ENCODE data around the gene PDE6D. TPM values are rescaled to one million over a fixed set of nuclear protein-coding genes. Genes with fewer than 3 reads are reported as not detected.

The PDE6D gene
- total and polyA plus RNA-seq, 2 of the 13 experiments (the other 11 are each of a cell fraction or from before 2014, with no cell fraction given) = 14.1 to 23.2 TPM

DNA sequence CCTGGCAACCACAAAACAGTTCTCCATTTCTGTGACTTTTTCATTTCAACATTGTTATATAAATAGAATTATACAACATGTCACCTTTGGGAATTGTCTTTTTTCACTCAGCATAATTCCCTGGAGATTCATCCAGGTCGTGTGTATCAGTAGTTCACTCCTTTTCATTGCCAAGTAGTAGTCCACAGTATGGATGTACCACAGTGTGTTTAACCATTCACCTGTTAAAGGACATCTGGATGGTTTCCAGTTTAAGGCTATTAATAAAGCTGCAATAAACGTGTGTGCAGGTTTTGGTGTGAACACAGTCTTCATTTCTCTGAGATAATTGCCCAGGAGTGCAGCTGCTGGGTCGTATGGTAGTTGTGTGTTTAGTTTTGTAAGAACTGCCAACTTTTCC, 40.8 kb upstream of the PDE6D start:
- no peak overlapping the region for H3K9ac ChIP-seq (ENCODE audit: insufficient read depth, low read depth, low read length)
- H3K27ac ChIP-seq (ENCODE audit: extremely low read length, insufficient read depth, low read length) = no peak overlapping the region
- ATAC-seq (no peak), DNase-seq (ENCODE audit: low spot score) (no peak), FAIRE-seq (no peak)
- TF ChIP-seq TEF (CRISPR knock-in tag; IDR thresholded peaks at IDR 0.05) (no peak), YEATS4 (CRISPR knock-in tag; IDR thresholded peaks at IDR 0.05; ENCODE audit: borderline replicate concordance) (no peak), DZIP1 (CRISPR knock-in tag; IDR thresholded peaks at IDR 0.05) (no peak), ZNF33B (CRISPR knock-in tag; IDR thresholded peaks at IDR 0.05) (no peak), ERF (CRISPR knock-in tag; IDR thresholded peaks at IDR 0.05) (no peak), XRCC5 (optimal IDR thresholded peaks at IDR 0.05; ENCODE audit: low read length) (no peak), ZNF784 (CRISPR knock-in tag; IDR thresholded peaks at IDR 0.05; ENCODE audit: borderline replicate concordance) (no peak), ZNF33A (CRISPR knock-in tag; IDR thresholded peaks at IDR 0.05; ENCODE audit: borderline replicate concordance) (no peak)
- 0 out of 5 replicates have a peak, but pooled peaks cover 0 to 2% of the 10 kb centered on the region in 2 experiments for H3K27me3 ChIP-seq (ENCODE audit: control insufficient read depth in 1 of 2, insufficient read depth in 2 of 2, low read length in 2 of 2)
- H4K20me1 ChIP-seq (ENCODE audit: insufficient read depth, low read length) = no peaks in the 10 kb centered on the region
- in situ Hi-C loops (cut with HindIII; ENCODE audit: extremely low pct_ligation_motif_present, low pct_unique_long_range_greater_than_20kb) = no loop called here
- H3K79me2 ChIP-seq (ENCODE audit: insufficient read depth, low read length) = no peaks in the 10 kb centered on the region
- no TSS peak for BruUV-seq (replicated peaks)
- CTCF ChIA-PET (ENCODE audit: low intra/inter-chr PET ratio, low total read pairs) = no interaction called here
- intact Hi-C loops (cut with micrococcal nuclease; ENCODE audit: unreplicated experiment) = no loop called here
- no peaks in the 10 kb centered on the region for H3K36me3 ChIP-seq (replicated peaks in 1 of 2; ENCODE audit: control insufficient read depth in 1 of 2, insufficient read depth in 2 of 2, low read length in 2 of 2)
- WGBS (ENCODE audit: low lambda C conversion rate) = 15% methylated on average over 3 of the region's 3 CpGs
- H3K4me3 ChIP-seq (replicated peaks in 1 of 3; ENCODE audit: insufficient read depth in 1 of 3, low read depth in 2 of 3, low read length in 3 of 3) = no peak overlapping the region
- no peaks in the 10 kb centered on the region for H3K4me1 ChIP-seq (ENCODE audit: insufficient read depth, low read length)
- no peak overlapping the region for H3K4me2 ChIP-seq (ENCODE audit: low read depth, low read length)
- POLR2A ChIA-PET = no interaction called here
- no peaks in the 10 kb centered on the region for H3K9me3 ChIP-seq (ENCODE audit: low read length)
- H2AFZ ChIP-seq (ENCODE audit: low read length) = no peak overlapping the region
